Muscle layer of duodenum (tissue), 2 donors: ENCODE measurements around the gene MFRP.
A peak's percentile ranks its signal among the peaks of the same experiment; 100 is the strongest.

Source experiments
- H3K27ac ChIP-seq: one replicate; pipeline ENCODE4 v1.7.0; 2013; ENCODE audit warnings: mild to moderate bottlenecking, low read length
- H3K27me3 ChIP-seq: one replicate; pipeline ENCODE4 v1.7.0; 2013; ENCODE audit warnings: low read depth, mild to moderate bottlenecking, control low read depth, low read length
- H3K36me3 ChIP-seq, 2 donors: one replicate each; pipeline ENCODE4 v1.7.0; 2013; ENCODE audit warnings: low read length in 2 of 2, control low read depth in 1 of 2, mild to moderate bottlenecking in 1 of 2; ENCODE audit not compliant: insufficient read depth in 2 of 2, control insufficient read depth in 1 of 2
- H3K4me1 ChIP-seq, 2 donors: one replicate each; pipeline ENCODE4 v1.7.0; 2013; ENCODE audit warnings: low read length in 2 of 2, mild to moderate bottlenecking in 2 of 2, control low read depth in 1 of 2, moderate library complexity in 1 of 2; ENCODE audit not compliant: insufficient read depth in 2 of 2, control insufficient read depth in 1 of 2
- H3K4me3 ChIP-seq, 2 donors: one replicate each; pipeline ENCODE4 v1.7.0; 2013; ENCODE audit warnings: low read length in 2 of 2, low read depth in 1 of 2, mild to moderate bottlenecking in 1 of 2
- H3K9me3 ChIP-seq, 2 donors: one replicate each; pipeline ENCODE4 v1.7.0; 2013; ENCODE audit warnings: low read length in 2 of 2, control low read depth in 1 of 2, mild to moderate bottlenecking in 1 of 2; ENCODE audit not compliant: control insufficient read depth in 1 of 2
- donor health status: healthy.

Gene MFRP

GRCh38 chr11:119306373-119306890, 40.1 kb downstream of the MFRP start:
- peaks cover 28 to 64% of the 10 kb centered on the region in 2 donors for H3K36me3 ChIP-seq
- no peaks in the 10 kb centered on the region for H3K9me3 ChIP-seq
- H3K27me3 ChIP-seq = no peaks in the 10 kb centered on the region
- H3K4me1 ChIP-seq = peaks cover 0 to 7% of the 10 kb centered on the region in 2 donors
- no peak overlapping the region for H3K27ac ChIP-seq
- H3K4me3 ChIP-seq = no peak overlapping the region

GRCh38 chr11:119305556-119306372, 40.7 kb downstream of the MFRP start:
- no peak overlapping the region for H3K4me3 ChIP-seq
- peaks cover 0 to 11% of the 10 kb centered on the region in 2 donors for H3K4me1 ChIP-seq
- peaks cover 34 to 57% of the 10 kb centered on the region in 2 donors for H3K36me3 ChIP-seq
- no peak overlapping the region for H3K27ac ChIP-seq
- H3K9me3 ChIP-seq = no peaks in the 10 kb centered on the region
- no peaks in the 10 kb centered on the region for H3K27me3 ChIP-seq

- Histone ChIP-seq H3K4me3 (no peak overlapping the region), H3K27me3 (no peaks in the 10 kb centered on the region), H3K27ac (no peak overlapping the region), H3K9me3 (no peaks in the 10 kb centered on the region), H3K36me3 (peaks cover 55 to 57% of the 10 kb centered on the region in 2 donors), H3K4me1 (peaks cover 0 to 35% of the 10 kb centered on the region in 2 donors)
Measured at GRCh38 chr11:119303227-119303718, 43.2 kb downstream of the MFRP start.

- H3K27ac ChIP-seq = peak overlapping the region; percentile 3
- H3K4me3 ChIP-seq = no peak overlapping the region
- no peaks in the 10 kb centered on the region for H3K9me3 ChIP-seq
- H3K36me3 ChIP-seq = peaks cover 62 to 73% of the 10 kb centered on the region in 2 donors
- H3K4me1 ChIP-seq = peaks cover 0 to 37% of the 10 kb centered on the region in 2 donors
- H3K27me3 ChIP-seq = no peaks in the 10 kb centered on the region
Measured at GRCh38 chr11:119300198-119300964, 46.1 kb downstream of the MFRP start.

- H3K4me3 ChIP-seq = no peak overlapping the region
- no peak overlapping the region for H3K27ac ChIP-seq
- no peaks in the 10 kb centered on the region for H3K9me3 ChIP-seq
- no peaks in the 10 kb centered on the region for H3K27me3 ChIP-seq
- peaks cover 57 to 73% of the 10 kb centered on the region in 2 donors for H3K36me3 ChIP-seq
- H3K4me1 ChIP-seq = peaks cover 0 to 37% of the 10 kb centered on the region in 2 donors
Measured at GRCh38 chr11:119299416-119299815, 47.1 kb downstream of the MFRP start.

- H3K4me1 ChIP-seq = peaks cover 0 to 37% of the 10 kb centered on the region in 2 donors
- no peak overlapping the region for H3K4me3 ChIP-seq
- H3K36me3 ChIP-seq = peaks cover 53 to 67% of the 10 kb centered on the region in 2 donors
- H3K9me3 ChIP-seq = no peaks in the 10 kb centered on the region
- H3K27me3 ChIP-seq = no peaks in the 10 kb centered on the region
- H3K27ac ChIP-seq = peak overlapping the region; percentile 35
Measured at GRCh38 chr11:119298726-119299125, 47.8 kb downstream of the MFRP start.

GRCh38 chr11:119297938-119298337, 48.6 kb downstream of the MFRP start:
- Histone ChIP-seq H3K36me3 (peaks cover 46 to 59% of the 10 kb centered on the region in 2 donors), H3K9me3 (no peaks in the 10 kb centered on the region), H3K4me1 (peaks cover 0 to 37% of the 10 kb centered on the region in 2 donors), H3K27ac (no peak overlapping the region), H3K27me3 (no peaks in the 10 kb centered on the region), H3K4me3 (no peak overlapping the region)

GRCh38 chr11:119295178-119295577, 51.3 kb downstream of the MFRP start:
- Histone ChIP-seq H3K36me3 (peaks cover 34 to 39% of the 10 kb centered on the region in 2 donors), H3K27ac (no peak overlapping the region), H3K9me3 (peaks cover 0 to 7% of the 10 kb centered on the region in 2 donors), H3K4me1 (peaks cover 0 to 28% of the 10 kb centered on the region in 2 donors), H3K27me3 (no peaks in the 10 kb centered on the region), H3K4me3 (no peak overlapping the region)

- Histone ChIP-seq H3K27ac (no peak overlapping the region), H3K9me3 (peaks cover 0 to 7% of the 10 kb centered on the region in 2 donors), H3K4me1 (peaks cover 0 to 11% of the 10 kb centered on the region in 2 donors), H3K36me3 (peaks cover 19 to 29% of the 10 kb centered on the region in 2 donors), H3K4me3 (no peak overlapping the region), H3K27me3 (no peaks in the 10 kb centered on the region)
Measured at GRCh38 chr11:119293461-119293860, 53.0 kb downstream of the MFRP start.

GRCh38 chr11:119290894-119291497, 55.5 kb downstream of the MFRP start:
- H3K4me1 ChIP-seq = no peaks in the 10 kb centered on the region
- H3K36me3 ChIP-seq = peaks cover 6 to 31% of the 10 kb centered on the region in 2 donors
- H3K27ac ChIP-seq = no peak overlapping the region
- H3K27me3 ChIP-seq = no peaks in the 10 kb centered on the region
- H3K9me3 ChIP-seq = peaks cover 0 to 7% of the 10 kb centered on the region in 2 donors
- H3K4me3 ChIP-seq = no peak overlapping the region
